GM10248 (cell line): Measurements from ENCODE around the gene RNF182.

Source experiments
- CTCF ChIA-PET: fragments of 300-600 bp; sonication (Branson Sonifier 250); formaldehyde crosslinking; extraction: SDS; loops from one replicate; lab custom pipeline; 2021; ENCODE audit warnings: antibody characterized with exemption; lab: Yijun Ruan, JAX
- POLR2A ChIA-PET: fragments of 350-650 bp; sonication (Branson Sonifier 250); formaldehyde crosslinking; extraction: SDS; loops from one replicate; lab custom pipeline; 2020; ENCODE audit warnings: antibody characterized with exemption; lab: Yijun Ruan, JAX
- DNase-seq: peaks from one replicate; pipeline ENCODE4 v3.0.0; 2012; ENCODE audit errors: extremely low spot score
- CTCF ChIP-seq: IDR thresholded peaks from 2 replicates; pipeline ENCODE4 v1.5.1; 2012; ENCODE audit warnings: mild to moderate bottlenecking, low read depth; ENCODE audit errors: extremely low read depth, missing control alignments, control extremely low read depth

RNF182 gene

GRCh38 chr6:13916230-13916944 lies 8.4 kb upstream of the RNF182 start:
- ChIA-PET POLR2A (no interaction called here), CTCF (interaction anchor here (0.7 to 10.2 kb wide), 3 partner anchors 12 to 149 kb away, joined by 3 to 109 read pairs (median 4); no protein-coding TSS in a partner anchor)
- DNase-seq: no peak
- no peak for TF ChIP-seq CTCF

- CTCF ChIA-PET: interaction anchor here (1.0 to 1.5 kb wide), 2 partner anchors 9 to 11 kb away, joined by 3 to 4 read pairs; no protein-coding TSS in a partner anchor
- no peak for TF ChIP-seq CTCF
- DNase-seq: no peak
- POLR2A ChIA-PET: no interaction called here
These were observed 7.6 kb upstream of the RNF182 start for GRCh38 chr6:13917141-13917540.

- POLR2A ChIA-PET: no interaction called here
- no peak for DNase-seq
- CTCF ChIA-PET: interaction anchor here (2.0 to 2.9 kb wide), 2 partner anchors 8 to 10 kb away, joined by 5 to 8 read pairs; no protein-coding TSS in a partner anchor
- TF ChIP-seq CTCF: no peak
These were observed 6.0 kb upstream of the RNF182 start for GRCh38 chr6:13918686-13919250.

GRCh38 chr6:13919861-13920260 lies 4.9 kb upstream of the RNF182 start:
- no peak for TF ChIP-seq CTCF
- ChIA-PET POLR2A (no interaction called here), CTCF (interaction anchor here (1.1 to 2.9 kb wide), 4 partner anchors 9 to 147 kb away, joined by 4 to 8 read pairs (median 5); no protein-coding TSS in a partner anchor)
- DNase-seq: no peak

- no peak for TF ChIP-seq CTCF
These were observed 4.2 kb upstream of the RNF182 start for GRCh38 chr6:13920552-13920951.

GRCh38 chr6:13922750-13923149 lies 2.0 kb upstream of the RNF182 start:
- no peak for DNase-seq
- POLR2A ChIA-PET: no interaction called here
- no peak for TF ChIP-seq CTCF
- CTCF ChIA-PET: interaction anchor here (1.2 to 3.5 kb wide), 8 partner anchors 8 to 221 kb away, joined by 3 to 15 read pairs (median 4); no protein-coding TSS in a partner anchor

More at GRCh38 chr6:13920552-13920951, 4.2 kb upstream of the RNF182 start:
- POLR2A ChIA-PET: no interaction called here
- DNase-seq: no peak
- CTCF ChIA-PET: interaction anchor here (1.1 to 2.9 kb wide), 3 partner anchors 10 to 146 kb away, joined by 4 to 8 read pairs (median 5); no protein-coding TSS in a partner anchor
